HepG2 (cell line): ENCODE measurements around the gene EPS8L1. TPM values are rescaled to one million over a fixed set of nuclear protein-coding genes. Genes with fewer than 3 reads are reported as not detected.
A peak's percentile ranks its signal among the peaks of the same experiment; 100 is the strongest.

ENCODE experiments used
- ATAC-seq: fragments of 200-7000 bp; cut with Tn5 transposase; 3 replicates; pipeline ENCODE4 v1.9.1; 2020; ENCODE audit warnings: mild to moderate bottlenecking, moderate library complexity
- BruUV-seq: library from RNA; stranded (reverse); fragments of 400-500 nt; replicated peaks from 2 replicates; lab custom pipeline; 2021; lab: Mats Ljungman, UMichigan
- CTCF ChIA-PET: fragments of 300-600 bp; formaldehyde crosslinking; extraction: SDS; loops from one replicate; lab custom pipeline; 2021; ENCODE audit warnings: low total read pairs, inconsistent platforms, low intra/inter-chr PET ratio; lab: Yijun Ruan, JAX
- POLR2A ChIA-PET: fragments of 350-600 bp; sonication (Branson Sonifier 250); formaldehyde crosslinking; loops from one replicate; lab custom pipeline; 2020; ENCODE audit warnings: antibody characterized with exemption, inconsistent platforms; lab: Yijun Ruan, JAX
- DNase-seq: peaks from one replicate; pipeline ENCODE4 v3.0.0-alpha.2; 2015; ENCODE audit warnings: low spot score
- FAIRE-seq: peaks from 3 replicates; lab custom pipeline; 2011; peaks lifted over from hg19 to GRCh38; lab: Jason Lieb, UNC
- H2AFZ ChIP-seq: one replicate; pipeline ENCODE4 v1.6.1; 2011; ENCODE audit warnings: low read length, inconsistent platforms
- H3K27ac ChIP-seq: fragments of 300-600 bp; 3 replicates; pipeline ENCODE4 v1.8.0; 2011; ENCODE audit warnings: mixed run types, mild to moderate bottlenecking, mixed read lengths, low read length, inconsistent platforms; ENCODE audit not compliant: insufficient read depth; ENCODE audit errors: extremely low read length
- H3K27me3 ChIP-seq, 2 experiments: fragments of 200-600 bp in 1 of 2; 2 replicates in 1 of 2; 3 replicates in 1 of 2; pipeline versions ENCODE4 v1.6.0 to v1.8.0; 2011; ENCODE audit warnings: low read length in 2 of 2, mild to moderate bottlenecking in 2 of 2, moderate library complexity in 2 of 2, inconsistent platforms in 1 of 2; ENCODE audit not compliant: insufficient read depth in 2 of 2, control insufficient read depth in 1 of 2
- H3K36me3 ChIP-seq, 2 experiments: fragments of 200-600 bp in 1 of 2; replicated peaks in 1 of 2; 2 replicates in 1 of 2; 3 replicates in 1 of 2; pipeline versions ENCODE4 v1.5.1 to v1.8.0; 2011; ENCODE audit warnings: low read length in 2 of 2, inconsistent platforms in 1 of 2; ENCODE audit not compliant: insufficient read depth in 2 of 2, control insufficient read depth in 1 of 2
- H3K4me1 ChIP-seq: 2 replicates; pipeline ENCODE4 v1.5.1; 2012; ENCODE audit warnings: low read length, inconsistent platforms; ENCODE audit not compliant: insufficient read depth
- H3K4me2 ChIP-seq: 2 replicates; pipeline ENCODE4 v1.6.0; 2011; ENCODE audit warnings: low read depth, low read length, inconsistent platforms
- H3K4me3 ChIP-seq, 3 experiments: fragments of 200-600 bp in 1 of 3; sonication (generic), shearing (Covaris generic) in 1 of 3; replicated peaks in 1 of 3; 2 replicates each; pipeline ENCODE4 v1.5.1; 2011 to 2016; ENCODE audit warnings: low read length in 3 of 3, inconsistent platforms in 2 of 3, low read depth in 2 of 3, mild to moderate bottlenecking in 2 of 3, control low read depth in 1 of 3, mixed read lengths in 1 of 3; ENCODE audit not compliant: insufficient read depth in 1 of 3
- H3K79me2 ChIP-seq: one replicate; pipeline ENCODE4 v1.6.1; 2011; ENCODE audit warnings: low read length, inconsistent platforms; ENCODE audit not compliant: insufficient read depth
- H3K9ac ChIP-seq: 2 replicates; pipeline ENCODE4 v1.6.0; 2011; ENCODE audit warnings: mild to moderate bottlenecking, low read depth, low read length, inconsistent platforms; ENCODE audit not compliant: insufficient read depth
- H3K9me3 ChIP-seq: 2 replicates; pipeline ENCODE4 v1.5.1; 2012; ENCODE audit warnings: mild to moderate bottlenecking, low read length
- H4K20me1 ChIP-seq: 2 replicates; pipeline ENCODE4 v1.6.0; 2011; ENCODE audit warnings: inconsistent platforms, mild to moderate bottlenecking, low read length, moderate library complexity; ENCODE audit not compliant: insufficient read depth
- ATF7 ChIP-seq, 2 experiments: fragments of 450-650 bp in 1 of 2; sonication (generic) in 1 of 2; formaldehyde crosslinking in 1 of 2; IDR thresholded peaks; 2 replicates each; pipeline versions ENCODE4 v1.4.0 to v1.6.1; 2016 to 2020; ENCODE audit warnings: antibody characterized with exemption in 1 of 2, mild to moderate bottlenecking in 1 of 2, missing genetic modification reagents in 1 of 2
- FIP1L1 ChIP-seq: fragments of 200-400 bp; formaldehyde crosslinking; IDR thresholded peaks from 2 replicates; pipeline ENCODE4 v1.6.1; 2018; ENCODE audit warnings: low read depth, mild to moderate bottlenecking, low read length, moderate library complexity, borderline replicate concordance; ENCODE audit not compliant: insufficient read depth
- FOXC1 ChIP-seq: sonication (generic); formaldehyde crosslinking; IDR thresholded peaks from 2 replicates; pipeline ENCODE4 v1.8.0; 2022; ENCODE audit warnings: mild to moderate bottlenecking, missing genetic modification reagents, borderline replicate concordance
- FOXJ3 ChIP-seq: sonication (generic); formaldehyde crosslinking; IDR thresholded peaks from 2 replicates; pipeline ENCODE4 v1.4.0; 2020; ENCODE audit warnings: missing genetic modification reagents, mild to moderate bottlenecking, borderline replicate concordance
- GABPA ChIP-seq, 2 experiments: IDR thresholded peaks; 2 replicates each; pipeline ENCODE4 v1.6.1; 2011 to 2016; ENCODE audit warnings: low read depth in 2 of 2, low read length in 1 of 2, missing biosample characterization in 1 of 2, missing genetic modification characterization in 1 of 2
- HNF4A ChIP-seq: sonication (generic); formaldehyde crosslinking; IDR thresholded peaks from 2 replicates; pipeline ENCODE4 v1.4.0; 2020; ENCODE audit warnings: missing genetic modification reagents
- MTF2 ChIP-seq: sonication (generic); formaldehyde crosslinking; IDR thresholded peaks from 2 replicates; pipeline ENCODE4 v1.5.0; 2020; ENCODE audit warnings: missing genetic modification reagents, borderline replicate concordance
- PAX8 ChIP-seq: sonication (generic); formaldehyde crosslinking; IDR thresholded peaks from 2 replicates; pipeline ENCODE4 v1.8.0; 2022; ENCODE audit warnings: mild to moderate bottlenecking, missing genetic modification reagents, borderline replicate concordance
- RXRA ChIP-seq: sonication (generic); formaldehyde crosslinking; IDR thresholded peaks from 2 replicates; pipeline ENCODE4 v1.5.1; 2020; ENCODE audit warnings: missing genetic modification reagents
- SRSF1 ChIP-seq: fragments of 200-400 bp; formaldehyde crosslinking; optimal IDR thresholded peaks from 2 replicates; pipeline ENCODE3; 2017; ENCODE audit warnings: mild to moderate bottlenecking, low read depth, low read length, moderate library complexity
- ZNF556 ChIP-seq: sonication (generic); formaldehyde crosslinking; IDR thresholded peaks from 2 replicates; pipeline ENCODE4 v1.4.0; 2020; ENCODE audit warnings: mild to moderate bottlenecking, missing genetic modification reagents, borderline replicate concordance
- ZNF672 ChIP-seq: sonication (generic); formaldehyde crosslinking; IDR thresholded peaks from 2 replicates; pipeline ENCODE4 v1.8.1; 2022; ENCODE audit warnings: missing genetic modification reagents
- ZNF788 ChIP-seq: sonication (generic); formaldehyde crosslinking; IDR thresholded peaks from 2 replicates; pipeline ENCODE4 v1.5.0; 2020; ENCODE audit warnings: mild to moderate bottlenecking, missing genetic modification reagents, borderline replicate concordance
- ZNF878 ChIP-seq: sonication (generic); formaldehyde crosslinking; IDR thresholded peaks from 2 replicates; pipeline ENCODE4 v1.8.1; 2023; ENCODE audit warnings: mild to moderate bottlenecking, missing genetic modification reagents, moderate library complexity
- ZSCAN22 ChIP-seq: sonication (generic); formaldehyde crosslinking; IDR thresholded peaks from 2 replicates; pipeline ENCODE4 v1.4.0; 2020; ENCODE audit warnings: mild to moderate bottlenecking, missing genetic modification reagents
- WGBS: methylation state at CpG from one replicate; pipeline ENCODE4 v1.1.6; 2017; ENCODE audit warnings: low lambda C conversion rate; 5-methylcytosine and 5-hydroxymethylcytosine counted together
- in situ Hi-C: cut with HindIII; loops from 2 replicates; pipeline ENCODE4 v1.10.0; 2017; ENCODE audit warnings: low pct_unique_long_range_greater_than_20kb; ENCODE audit not compliant: extremely low pct_ligation_motif_present
- intact Hi-C: fragments of 100-400 bp; cut with micrococcal nuclease; formaldehyde crosslinking; loops from one replicate; pipeline ENCODE4 v1.10.0; 2022; ENCODE audit not compliant: unreplicated experiment
- polyA plus RNA-seq, 8 experiments: library from polyadenylated mRNA; depleted of rRNA in 3 of 8; stranded (reverse) in 7 of 8; unstranded in 1 of 8; fragments of >200 nt; fragmentation: Illumina TruSeq in 4 of 8; extraction: Trizol in 4 of 8; gene quantifications; 2 replicates each; pipeline versions ENCODE4 v1.2.1 to v1.2.3, GENCODE V29; 2011 to 2016; ENCODE audit warnings: low read depth in 4 of 8, missing spikeins in 1 of 8, mixed read lengths in 1 of 8; ENCODE audit not compliant: insufficient read depth in 1 of 8
- total RNA-seq, 5 experiments: library from RNA; depleted of rRNA; stranded (reverse); fragments of >200 nt; fragmentation: Illumina TruSeq; extraction: Trizol; gene quantifications; 2 replicates each; pipeline ENCODE4 v1.2.3, GENCODE V29; 2016; ENCODE audit warnings: low read depth in 1 of 5
- TF ChIP-seq, protein P1 (sequence below): sonication (generic); formaldehyde crosslinking; IDR thresholded peaks from 2 replicates; pipeline ENCODE4 v1.8.1; 2022; ENCODE audit warnings: low read depth, mild to moderate bottlenecking, missing genetic modification reagents
- TF ChIP-seq, protein P2 (sequence below): sonication (generic); formaldehyde crosslinking; IDR thresholded peaks from 2 replicates; pipeline ENCODE4 v1.5.0; 2020; ENCODE audit warnings: missing genetic modification reagents

The EPS8L1 gene
- total and polyA plus RNA-seq, 2 of the 13 experiments (the other 11 are each of a cell fraction or from before 2014, with no cell fraction given), result 3.0 to 6.3 TPM

DNA sequence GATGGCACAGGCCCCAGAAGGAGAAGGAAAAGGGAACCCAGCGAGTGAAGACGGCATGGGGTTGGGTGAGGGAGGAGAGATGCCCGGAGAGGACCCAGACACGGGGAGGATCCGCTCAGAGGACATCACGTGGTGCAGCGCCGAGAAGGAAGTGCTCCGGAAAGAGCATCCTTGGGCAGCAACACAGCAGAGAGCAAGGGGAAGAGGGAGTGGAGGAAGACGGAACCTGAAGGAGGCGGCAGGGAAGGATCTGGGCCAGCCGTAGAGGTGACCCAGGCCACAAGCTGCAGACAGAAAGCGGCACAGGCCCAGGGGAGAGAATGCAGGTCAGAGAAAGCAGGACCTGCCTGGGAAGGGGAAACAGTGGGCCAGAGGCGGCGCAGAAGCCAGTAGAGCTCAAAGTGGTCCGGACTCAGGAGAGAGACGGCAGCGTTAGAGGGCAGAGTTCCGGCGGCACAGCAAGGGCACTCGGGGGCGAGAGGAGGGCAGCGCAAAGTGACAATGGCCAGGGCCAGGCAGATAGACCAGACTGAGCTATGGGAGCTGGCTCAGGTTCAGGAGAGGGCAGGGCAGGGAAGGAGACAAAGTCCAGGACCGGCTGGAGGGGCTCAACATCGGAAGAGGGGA is 40.7 kb downstream of the EPS8L1 start:
- peak overlapping the region; percentile 98 for H3K4me2 ChIP-seq
- CTCF ChIA-PET, result no interaction called here
- no peak overlapping the region for H2AFZ ChIP-seq
- intact Hi-C loops, result no loop called here
- H3K4me3 ChIP-seq, result peak overlapping the region; percentile 82 to 99 (median 86)
- BruUV-seq, result no TSS peak
- peak; percentile 39 for ATAC-seq
- WGBS, result 5% methylated on average over 25 of the region's 25 CpGs
- H3K9me3 ChIP-seq, result no peaks in the 10 kb centered on the region
- peaks cover 32% of the 10 kb centered on the region for H3K79me2 ChIP-seq
- no peak for FAIRE-seq
- peaks cover 3 to 7% of the 10 kb centered on the region in 2 experiments; a peak in 2 of 5 replicates for H3K36me3 ChIP-seq
- H3K27ac ChIP-seq, result peak overlapping the region; percentile 47
- H3K9ac ChIP-seq, result peak overlapping the region; percentile 85
- in situ Hi-C loops, result no loop called here
- H3K27me3 ChIP-seq, result no peaks in the 10 kb centered on the region
- H3K4me1 ChIP-seq, result peaks cover 43% of the 10 kb centered on the region
- H4K20me1 ChIP-seq, result peaks cover 14% of the 10 kb centered on the region
- POLR2A ChIA-PET, result interaction anchor here (0.7 to 1.2 kb wide), 2 partner anchors 93 to 291 kb away, joined by 3 read pairs; partner anchors contain the start of genes PTPRH and UBE2S
- DNase-seq, result peak; percentile 9
- no peak for TF ChIP-seq MTF2 (CRISPR knock-in tag)
- no peak for TF ChIP-seq RXRA (CRISPR knock-in tag)
- peak; percentile 60; the same call in 1 of the 2 replicates for TF ChIP-seq ZNF556
- TF ChIP-seq, protein P1, sequence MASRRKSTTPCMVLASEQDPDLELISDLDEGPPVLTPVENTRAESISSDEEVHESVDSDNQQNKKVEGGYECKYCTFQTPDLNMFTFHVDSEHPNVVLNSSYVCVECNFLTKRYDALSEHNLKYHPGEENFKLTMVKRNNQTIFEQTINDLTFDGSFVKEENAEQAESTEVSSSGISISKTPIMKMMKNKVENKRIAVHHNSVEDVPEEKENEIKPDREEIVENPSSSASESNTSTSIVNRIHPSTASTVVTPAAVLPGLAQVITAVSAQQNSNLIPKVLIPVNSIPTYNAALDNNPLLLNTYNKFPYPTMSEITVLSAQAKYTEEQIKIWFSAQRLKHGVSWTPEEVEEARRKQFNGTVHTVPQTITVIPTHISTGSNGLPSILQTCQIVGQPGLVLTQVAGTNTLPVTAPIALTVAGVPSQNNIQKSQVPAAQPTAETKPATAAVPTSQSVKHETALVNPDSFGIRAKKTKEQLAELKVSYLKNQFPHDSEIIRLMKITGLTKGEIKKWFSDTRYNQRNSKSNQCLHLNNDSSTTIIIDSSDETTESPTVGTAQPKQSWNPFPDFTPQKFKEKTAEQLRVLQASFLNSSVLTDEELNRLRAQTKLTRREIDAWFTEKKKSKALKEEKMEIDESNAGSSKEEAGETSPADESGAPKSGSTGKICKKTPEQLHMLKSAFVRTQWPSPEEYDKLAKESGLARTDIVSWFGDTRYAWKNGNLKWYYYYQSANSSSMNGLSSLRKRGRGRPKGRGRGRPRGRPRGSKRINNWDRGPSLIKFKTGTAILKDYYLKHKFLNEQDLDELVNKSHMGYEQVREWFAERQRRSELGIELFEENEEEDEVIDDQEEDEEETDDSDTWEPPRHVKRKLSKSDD (CRISPR knock-in tag), result no peak
- TF ChIP-seq ZNF788 (CRISPR knock-in tag), result no peak
- TF ChIP-seq PAX8 (CRISPR knock-in tag), result no peak
- TF ChIP-seq GABPA (IDR thresholded peaks at IDR 0.05; ENCODE audit: low read depth, low read length), result no peak
- peak; percentile 60 for TF ChIP-seq GABPA (CRISPR knock-in tag; IDR thresholded peaks at IDR 0.05; ENCODE audit: low read depth)
- TF ChIP-seq FOXC1 (CRISPR knock-in tag), result 0 out of 2 replicates have a peak, but pooled peaks have one; percentile 56
- TF ChIP-seq FIP1L1, result no peak
- peak; percentile 53 for TF ChIP-seq HNF4A (CRISPR knock-in tag)
- no peak for TF ChIP-seq ATF7 (IDR thresholded peaks at IDR 0.05)
- peak; percentile 59; the same call in 1 of the 2 replicates for TF ChIP-seq ATF7 (CRISPR knock-in tag; IDR thresholded peaks at IDR 0.05)
- TF ChIP-seq ZNF878 (CRISPR knock-in tag), result no peak
- TF ChIP-seq, protein P2, sequence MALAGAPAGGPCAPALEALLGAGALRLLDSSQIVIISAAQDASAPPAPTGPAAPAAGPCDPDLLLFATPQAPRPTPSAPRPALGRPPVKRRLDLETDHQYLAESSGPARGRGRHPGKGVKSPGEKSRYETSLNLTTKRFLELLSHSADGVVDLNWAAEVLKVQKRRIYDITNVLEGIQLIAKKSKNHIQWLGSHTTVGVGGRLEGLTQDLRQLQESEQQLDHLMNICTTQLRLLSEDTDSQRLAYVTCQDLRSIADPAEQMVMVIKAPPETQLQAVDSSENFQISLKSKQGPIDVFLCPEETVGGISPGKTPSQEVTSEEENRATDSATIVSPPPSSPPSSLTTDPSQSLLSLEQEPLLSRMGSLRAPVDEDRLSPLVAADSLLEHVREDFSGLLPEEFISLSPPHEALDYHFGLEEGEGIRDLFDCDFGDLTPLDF, result no peak
- TF ChIP-seq ZNF672 (CRISPR knock-in tag), result no peak
- no peak for TF ChIP-seq FOXJ3 (CRISPR knock-in tag)
- peak; percentile 50; the same call in 1 of the 2 replicates for TF ChIP-seq ZSCAN22 (CRISPR knock-in tag)
- TF ChIP-seq SRSF1, result peak; percentile 41
